SKM-1 treated with dmso at 0.1 percent for 144 hours (cell line): ENCODE data around the gene HOXC9.

ENCODE experiments used
- DNase-seq: peaks from one replicate; lab custom pipeline; 2025; ENCODE audit not compliant: unreplicated experiment; lab: John Stamatoyannopoulos, UW

Gene HOXC9

GRCh38 chr12:54011665-54012532 is 11.9 kb downstream of the HOXC9 start:
- no peak for DNase-seq

GRCh38 chr12:54012631-54013409 is 12.9 kb downstream of the HOXC9 start:
- no peak for DNase-seq

GRCh38 chr12:54014377-54015017 is 14.5 kb downstream of the HOXC9 start:
- no peak for DNase-seq

- DNase-seq, result no peak
Observed at GRCh38 chr12:54015018-54015931, 15.3 kb downstream of the HOXC9 start.

- no peak for DNase-seq
Observed at GRCh38 chr12:54016051-54016450, 16.1 kb downstream of the HOXC9 start.

- no peak for DNase-seq
Observed at GRCh38 chr12:54016478-54016964, 16.6 kb downstream of the HOXC9 start.

GRCh38 chr12:54017027-54017788 is 17.2 kb downstream of the HOXC9 start:
- no peak for DNase-seq

- DNase-seq, result no peak
Observed at GRCh38 chr12:54017878-54018467, 18.0 kb downstream of the HOXC9 start.

GRCh38 chr12:54018468-54018984 is 18.6 kb downstream of the HOXC9 start:
- no peak for DNase-seq

- DNase-seq, result no peak
Observed at GRCh38 chr12:54019091-54019811, 19.3 kb downstream of the HOXC9 start.

- no peak for DNase-seq
Observed at GRCh38 chr12:54019924-54020590, 20.1 kb downstream of the HOXC9 start.

- no peak for DNase-seq
Observed at GRCh38 chr12:54020591-54021405, 20.8 kb downstream of the HOXC9 start.

GRCh38 chr12:54021432-54022013 is 21.6 kb downstream of the HOXC9 start:
- DNase-seq, result no peak

- DNase-seq, result no peak
Observed at GRCh38 chr12:54022960-54023884, 23.3 kb downstream of the HOXC9 start.

- no peak for DNase-seq
Observed at GRCh38 chr12:54024127-54024526, 24.2 kb downstream of the HOXC9 start.
